PC-9 (cell line): ENCODE measurements around the gene ARMH4. TPM values are rescaled to one million over a fixed set of nuclear protein-coding genes. Genes with fewer than 3 reads are reported as not detected.

ENCODE experiments used
- BruUV-seq: library from RNA; stranded (reverse); fragments of 400-500 nt; replicated peaks from 2 replicates; lab custom pipeline; 2021; lab: Mats Ljungman, UMichigan
- CTCF ChIA-PET: fragments of 300-600 bp; sonication (Branson Sonifier 250); formaldehyde crosslinking; loops from one replicate; lab custom pipeline; 2022; ENCODE audit warnings: antibody characterized with exemption; lab: Charles Lee
- POLR2A ChIA-PET: fragments of 300-600 bp; sonication (Branson Sonifier 250); formaldehyde crosslinking; loops from one replicate; lab custom pipeline; 2022; ENCODE audit warnings: antibody characterized with exemption; ENCODE audit not compliant: unreplicated experiment; lab: Charles Lee
- DNase-seq, 2 experiments: peaks; one replicate each; pipeline versions ENCODE4 v3.0.0 to v3.0.0-alpha.2; 2015 to 2022; ENCODE audit warnings: mixed read lengths in 1 of 2
- H2AFZ ChIP-seq: fragments of 200-600 bp; sonication (generic); 2 replicates; pipeline ENCODE4 v1.8.1; 2017; ENCODE audit warnings: antibody characterized with exemption
- H3F3A ChIP-seq: fragments of 200-600 bp; sonication (generic); 2 replicates; pipeline ENCODE4 v1.8.1; 2017; ENCODE audit warnings: antibody characterized with exemption, mild to moderate bottlenecking, low read depth; ENCODE audit not compliant: insufficient read depth
- H3K27ac ChIP-seq: fragments of 200-600 bp; sonication (generic); 2 replicates; pipeline ENCODE4 v1.6.1; 2016; ENCODE audit warnings: mixed run types
- H3K27me3 ChIP-seq: fragments of 200-600 bp; sonication (generic); 2 replicates; pipeline ENCODE4 v1.6.1; 2016; ENCODE audit warnings: low read depth, mixed run types; ENCODE audit not compliant: insufficient read depth
- H3K36me3 ChIP-seq: fragments of 200-600 bp; sonication (generic); 2 replicates; pipeline ENCODE4 v1.6.1; 2016; ENCODE audit warnings: low read depth, mixed run types
- H3K4me1 ChIP-seq: fragments of 200-600 bp; sonication (generic); replicated peaks from 2 replicates; pipeline ENCODE4 v1.6.1; 2016; ENCODE audit warnings: mixed run types; ENCODE audit not compliant: insufficient read depth
- H3K4me2 ChIP-seq: fragments of 200-600 bp; sonication (generic); 2 replicates; pipeline ENCODE4 v1.6.1; 2017; ENCODE audit warnings: mixed run types
- H3K4me3 ChIP-seq: fragments of 200-600 bp; sonication (generic); 2 replicates; pipeline ENCODE4 v1.6.1; 2016; ENCODE audit warnings: mixed run types
- H3K79me2 ChIP-seq: fragments of 200-600 bp; sonication (generic); 2 replicates; pipeline ENCODE4 v1.6.1; 2017; ENCODE audit warnings: low read depth, mixed run types
- H3K9me2 ChIP-seq: fragments of 200-600 bp; sonication (generic); 2 replicates; pipeline ENCODE4 v1.8.1; 2017; ENCODE audit warnings: mild to moderate bottlenecking; ENCODE audit not compliant: insufficient read depth
- H3K9me3 ChIP-seq: fragments of 200-600 bp; sonication (generic); 2 replicates; pipeline ENCODE4 v1.8.1; 2016; ENCODE audit warnings: low read depth; ENCODE audit not compliant: insufficient read depth
- H4K20me1 ChIP-seq: fragments of 200-600 bp; sonication (generic); 2 replicates; pipeline ENCODE4 v1.8.1; 2017; ENCODE audit not compliant: insufficient read depth
- CTCF ChIP-seq: fragments of 200-600 bp; sonication (generic); conservative IDR thresholded peaks from 2 replicates; pipeline ENCODE4 v1.6.1; 2017; ENCODE audit warnings: mixed run types, antibody characterized with exemption, mild to moderate bottlenecking, moderate library complexity
- EZH2 ChIP-seq: fragments of 200-600 bp; sonication (generic); IDR thresholded peaks from 2 replicates; pipeline ENCODE4 v1.8.0; 2017; ENCODE audit warnings: antibody characterized with exemption, low read depth
- intact Hi-C: fragments of 100-400 bp; cut with micrococcal nuclease; formaldehyde crosslinking; loops from one replicate; pipeline ENCODE4 v1.10.0; 2022; ENCODE audit not compliant: unreplicated experiment
- total RNA-seq: library from RNA; stranded (reverse); gene quantifications from 2 replicates; pipeline ENCODE4 v1.2.3, GENCODE V29; 2021

The ARMH4 gene
- total RNA-seq, 1 experiment from 2014 or later: not detected

- DNase-seq: no peak
- H3K9me2 ChIP-seq: no peaks in the 10 kb centered on the region
- H2AFZ ChIP-seq: no peak overlapping the region
- CTCF ChIA-PET: no interaction called here
- 0 out of 2 replicates have a peak, but pooled peaks cover 4% of the 10 kb centered on the region for H3K9me3 ChIP-seq
- H3K27me3 ChIP-seq: peaks cover 5% of the 10 kb centered on the region; the same call in 1 of the 2 replicates
- peak overlapping the region; percentile 30; the same call in 1 of the 2 replicates for H3K4me2 ChIP-seq
- intact Hi-C loops: no loop called here
- no peaks in the 10 kb centered on the region for H4K20me1 ChIP-seq
- H3K27ac ChIP-seq: peak overlapping the region; percentile 44
- H3K4me3 ChIP-seq: no peak overlapping the region
- no TSS peak for BruUV-seq
- H3K36me3 ChIP-seq: no peaks in the 10 kb centered on the region
- H3K4me1 ChIP-seq: peaks cover 14% of the 10 kb centered on the region
- no peaks in the 10 kb centered on the region; the same call in 1 of the 2 replicates for H3F3A ChIP-seq
- POLR2A ChIA-PET: no interaction called here
- H3K79me2 ChIP-seq: no peaks in the 10 kb centered on the region
- TF ChIP-seq CTCF: no peak
- no peak for TF ChIP-seq EZH2
Measured at GRCh38 chr14:58082011-58082410, 70.0 kb downstream of the ARMH4 start.

GRCh38 chr14:58078471-58078870 lies 73.5 kb downstream of the ARMH4 start:
- H3K4me1 ChIP-seq: peaks cover 14% of the 10 kb centered on the region
- ChIA-PET POLR2A (interaction anchor here (0.6 kb wide), 1 partner anchor 714 kb away, joined by 4 read pairs; no protein-coding TSS in a partner anchor), CTCF (no interaction called here)
- intact Hi-C loops: loop anchor here (10.0 kb wide), 2 partner anchors 384 to 1584 kb away; no protein-coding TSS in a partner anchor
- no peaks in the 10 kb centered on the region for H3K9me2 ChIP-seq
- no peak overlapping the region for H3K4me2 ChIP-seq
- no peak overlapping the region for H3K27ac ChIP-seq
- H2AFZ ChIP-seq: no peak overlapping the region
- TF ChIP-seq EZH2 (no peak), CTCF (no peak)
- no peak overlapping the region for H3K4me3 ChIP-seq
- 0 out of 2 replicates have a peak, but pooled peaks cover 4% of the 10 kb centered on the region for H3K9me3 ChIP-seq
- no peaks in the 10 kb centered on the region for H3K27me3 ChIP-seq
- no TSS peak for BruUV-seq
- no peaks in the 10 kb centered on the region for H3K79me2 ChIP-seq
- DNase-seq: no peak
- H4K20me1 ChIP-seq: no peaks in the 10 kb centered on the region
- H3K36me3 ChIP-seq: no peaks in the 10 kb centered on the region
- no peaks in the 10 kb centered on the region; the same call in 1 of the 2 replicates for H3F3A ChIP-seq

GRCh38 chr14:58078068-58078467 lies 73.9 kb downstream of the ARMH4 start:
- H3K36me3 ChIP-seq: no peaks in the 10 kb centered on the region
- H3K4me2 ChIP-seq: no peak overlapping the region
- intact Hi-C loops: loop anchor here (10.0 kb wide), 2 partner anchors 383 to 1583 kb away; no protein-coding TSS in a partner anchor
- no peak for TF ChIP-seq CTCF
- DNase-seq: no peak
- no TSS peak for BruUV-seq
- H3K4me1 ChIP-seq: peaks cover 14% of the 10 kb centered on the region
- no peaks in the 10 kb centered on the region; the same call in 1 of the 2 replicates for H3F3A ChIP-seq
- H4K20me1 ChIP-seq: no peaks in the 10 kb centered on the region
- no peaks in the 10 kb centered on the region for H3K79me2 ChIP-seq
- H2AFZ ChIP-seq: no peak overlapping the region
- 0 out of 2 replicates have a peak, but pooled peaks cover 3% of the 10 kb centered on the region for H3K9me3 ChIP-seq
- POLR2A ChIA-PET: interaction anchor here (0.6 kb wide), 1 partner anchor 714 kb away, joined by 4 read pairs; no protein-coding TSS in a partner anchor
- no peaks in the 10 kb centered on the region for H3K9me2 ChIP-seq
- H3K27ac ChIP-seq: no peak overlapping the region
- CTCF ChIA-PET: no interaction called here
- H3K4me3 ChIP-seq: no peak overlapping the region
- no peaks in the 10 kb centered on the region for H3K27me3 ChIP-seq
